C4-2B (cell line): ENCODE measurements around the gene LIPK.

Source experiments
- H3K27ac ChIP-seq: fragments of 450-650 bp; 2 replicates; pipeline ENCODE4 v1.5.1; 2017
- ZFX ChIP-seq: fragments of 450-650 bp; IDR thresholded peaks from 2 replicates; pipeline ENCODE4 v1.6.1; 2017
- TF ChIP-seq, protein P1 (sequence below): fragments of 450-650 bp; conservative IDR thresholded peaks from 2 replicates; pipeline ENCODE4 v1.5.1; 2017; ENCODE audit warnings: mild to moderate bottlenecking

Gene LIPK

DNA sequence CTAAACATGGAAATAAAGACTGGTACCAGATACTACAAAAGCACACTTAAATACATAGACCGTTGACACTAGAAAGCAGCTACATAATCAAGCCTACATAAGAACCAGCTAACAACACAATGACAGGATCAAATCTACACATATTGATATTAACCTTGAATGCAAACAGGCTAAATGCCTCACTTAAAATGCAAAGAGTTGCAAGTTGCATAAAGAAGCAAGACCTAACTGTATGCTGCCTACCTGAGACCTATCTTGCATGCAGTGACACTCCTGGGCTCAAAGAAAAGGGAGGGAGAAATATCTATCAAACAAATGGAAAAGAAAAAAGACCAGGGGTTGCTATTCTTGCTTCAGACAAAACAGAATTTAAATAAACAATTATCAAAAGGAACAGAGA is 39.6 kb downstream of the LIPK start:
- no peak for TF ChIP-seq ZFX
- TF ChIP-seq, protein P1, sequence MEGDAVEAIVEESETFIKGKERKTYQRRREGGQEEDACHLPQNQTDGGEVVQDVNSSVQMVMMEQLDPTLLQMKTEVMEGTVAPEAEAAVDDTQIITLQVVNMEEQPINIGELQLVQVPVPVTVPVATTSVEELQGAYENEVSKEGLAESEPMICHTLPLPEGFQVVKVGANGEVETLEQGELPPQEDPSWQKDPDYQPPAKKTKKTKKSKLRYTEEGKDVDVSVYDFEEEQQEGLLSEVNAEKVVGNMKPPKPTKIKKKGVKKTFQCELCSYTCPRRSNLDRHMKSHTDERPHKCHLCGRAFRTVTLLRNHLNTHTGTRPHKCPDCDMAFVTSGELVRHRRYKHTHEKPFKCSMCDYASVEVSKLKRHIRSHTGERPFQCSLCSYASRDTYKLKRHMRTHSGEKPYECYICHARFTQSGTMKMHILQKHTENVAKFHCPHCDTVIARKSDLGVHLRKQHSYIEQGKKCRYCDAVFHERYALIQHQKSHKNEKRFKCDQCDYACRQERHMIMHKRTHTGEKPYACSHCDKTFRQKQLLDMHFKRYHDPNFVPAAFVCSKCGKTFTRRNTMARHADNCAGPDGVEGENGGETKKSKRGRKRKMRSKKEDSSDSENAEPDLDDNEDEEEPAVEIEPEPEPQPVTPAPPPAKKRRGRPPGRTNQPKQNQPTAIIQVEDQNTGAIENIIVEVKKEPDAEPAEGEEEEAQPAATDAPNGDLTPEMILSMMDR, result no peak
- no peak overlapping the region for H3K27ac ChIP-seq

- H3K27ac ChIP-seq, result no peak overlapping the region
- TF ChIP-seq ZFX, result no peak
- TF ChIP-seq, protein P1, result no peak
Measured at GRCh38 chr10:88754287-88754686, 48.2 kb downstream of the LIPK start.

DNA sequence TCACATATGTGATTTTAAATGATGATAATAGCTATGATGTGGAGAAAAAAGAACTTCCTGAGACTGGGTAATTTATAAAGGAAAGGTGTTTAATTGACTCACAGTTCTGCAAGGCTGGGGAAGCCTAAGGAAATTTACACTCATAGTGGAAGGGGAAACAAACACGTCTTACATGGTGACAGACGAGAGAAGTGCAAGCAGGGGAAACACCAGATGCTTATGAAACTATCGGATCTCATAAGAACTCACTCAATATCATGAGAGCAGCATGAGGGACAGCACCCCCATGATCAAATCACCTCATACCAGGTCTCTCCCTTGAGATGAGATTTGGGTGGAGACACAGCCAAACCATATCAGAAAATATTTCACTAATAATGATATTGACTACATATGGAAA is 49.7 kb downstream of the LIPK start:
- no peak overlapping the region for H3K27ac ChIP-seq
- TF ChIP-seq, protein P1, result no peak
- no peak for TF ChIP-seq ZFX

- TF ChIP-seq, protein P1, result no peak
- TF ChIP-seq ZFX, result no peak
- H3K27ac ChIP-seq, result no peak overlapping the region
Measured at GRCh38 chr10:88756660-88757059, 50.6 kb downstream of the LIPK start.

GRCh38 chr10:88759366-88760101 is 53.5 kb downstream of the LIPK start, which contains the start of gene LIPN:
Gene LIPN (plus strand): TSS chr10:88760020. CDS start chr10:88761406, 1,386 bp downstream.
- H3K27ac ChIP-seq, result no peak within 1 kb of the TSS
- TF ChIP-seq ZFX, result no peak
- TF ChIP-seq, protein P1, result no peak

DNA sequence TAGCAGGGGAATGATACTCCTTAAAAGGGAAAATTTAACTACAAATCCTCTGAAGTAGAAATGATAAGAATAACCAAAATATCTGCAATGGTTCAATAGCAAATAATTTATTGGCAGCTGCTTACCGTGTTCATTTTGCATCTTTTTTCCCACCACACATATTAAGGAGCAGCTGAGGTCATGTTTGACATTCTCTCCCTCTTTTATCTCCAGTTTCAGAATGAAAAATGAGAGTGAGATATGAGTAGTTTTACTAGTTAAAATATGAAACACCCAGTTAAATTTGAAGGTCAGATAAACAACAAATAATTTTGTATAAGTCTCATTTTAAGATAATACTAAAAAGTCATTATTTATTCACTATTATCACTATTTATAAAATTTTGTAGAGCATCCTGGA is 56.9 kb downstream of the LIPK start:
- TF ChIP-seq, protein P1, result no peak
- TF ChIP-seq ZFX, result no peak
- H3K27ac ChIP-seq, result no peak overlapping the region

DNA sequence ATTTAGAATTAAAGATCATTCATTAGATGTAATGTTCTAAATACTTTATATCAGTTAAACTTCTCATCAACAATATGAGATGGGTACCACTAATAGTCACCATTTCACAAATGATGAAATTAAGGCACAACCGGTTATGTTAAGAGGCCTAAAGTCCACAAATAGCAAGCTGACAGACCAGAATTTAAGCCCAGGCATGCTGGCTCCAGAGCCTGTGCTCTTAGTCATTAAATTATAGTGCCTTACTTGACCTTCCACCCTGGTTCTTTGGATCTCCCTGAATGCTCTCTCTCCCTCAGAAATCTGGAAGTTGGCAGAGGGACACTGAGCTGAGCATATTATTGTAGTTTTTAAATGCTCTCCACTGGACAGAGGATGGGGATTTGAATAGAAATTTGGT is 57.4 kb downstream of the LIPK start:
- TF ChIP-seq, protein P1, result no peak
- no peak for TF ChIP-seq ZFX
- H3K27ac ChIP-seq, result no peak overlapping the region
